Lower lobe of right lung (tissue), 2 donors: ENCODE data around the gene NCKAP1. TPM values are rescaled to one million over a fixed set of nuclear protein-coding genes. Genes with fewer than 3 reads are reported as not detected.

Experiments used
- ATAC-seq, 2 donors: fragments of 200-7000 bp; cut with Tn5 transposase; one replicate each; pipeline ENCODE4 v1.9.1; 2020 to 2022; ENCODE audit warnings: mild to moderate bottlenecking in 2 of 2, moderate library complexity in 2 of 2
- DNase-seq: peaks from one replicate; pipeline ENCODE4 v3.0.0-alpha.2; 2020
- H3K27ac ChIP-seq: fragments of 200-600 bp; one replicate; pipeline ENCODE4 v1.8.0; 2022
- H3K27me3 ChIP-seq: fragments of 200-600 bp; one replicate; pipeline ENCODE4 v1.8.0; 2022; ENCODE audit warnings: low read depth
- H3K36me3 ChIP-seq: fragments of 200-600 bp; one replicate; pipeline ENCODE4 v1.8.0; 2022; ENCODE audit warnings: mild to moderate bottlenecking
- H3K4me1 ChIP-seq: fragments of 200-600 bp; one replicate; pipeline ENCODE4 v1.8.0; 2022
- H3K4me3 ChIP-seq: fragments of 200-600 bp; one replicate; pipeline ENCODE4 v1.8.0; 2022; ENCODE audit warnings: mild to moderate bottlenecking
- H3K9me3 ChIP-seq: fragments of 200-600 bp; one replicate; pipeline ENCODE4 v1.8.0; 2022
- intact Hi-C: fragments of 100-400 bp; cut with DNase I; formaldehyde crosslinking; loops from one replicate; pipeline ENCODE4 v1.11.0; 2022
- total RNA-seq: library from RNA; stranded (reverse); fragmentation: NEBNext Ultra II Directional; extraction: Animal tissue kit (Norgen Biotek cat#: 25700); gene quantifications from one replicate; pipeline ENCODE4 v1.2.1, GENCODE V29; 2021
- TF ChIP-seq, protein P1 (sequence below): fragments of 200-600 bp; IDR thresholded peaks from one replicate; pipeline ENCODE4 v1.8.0; 2022; ENCODE audit warnings: antibody characterized with exemption, mild to moderate bottlenecking
- donor health status: DM: no; HTN: yes; CAD: no; lungs with severe emphysema.

The NCKAP1 gene
- total RNA-seq, 1 donor from 2014 or later = 96.8 TPM

GRCh38 chr2:182914852-182915251, 123.4 kb downstream of the NCKAP1 start:
- DNase-seq = no peak
- H3K9me3 ChIP-seq = no peaks in the 10 kb centered on the region
- H3K27me3 ChIP-seq = no peaks in the 10 kb centered on the region
- no peak overlapping the region for H3K4me3 ChIP-seq
- H3K4me1 ChIP-seq = no peaks in the 10 kb centered on the region
- ATAC-seq = no peak
- TF ChIP-seq, protein P1, sequence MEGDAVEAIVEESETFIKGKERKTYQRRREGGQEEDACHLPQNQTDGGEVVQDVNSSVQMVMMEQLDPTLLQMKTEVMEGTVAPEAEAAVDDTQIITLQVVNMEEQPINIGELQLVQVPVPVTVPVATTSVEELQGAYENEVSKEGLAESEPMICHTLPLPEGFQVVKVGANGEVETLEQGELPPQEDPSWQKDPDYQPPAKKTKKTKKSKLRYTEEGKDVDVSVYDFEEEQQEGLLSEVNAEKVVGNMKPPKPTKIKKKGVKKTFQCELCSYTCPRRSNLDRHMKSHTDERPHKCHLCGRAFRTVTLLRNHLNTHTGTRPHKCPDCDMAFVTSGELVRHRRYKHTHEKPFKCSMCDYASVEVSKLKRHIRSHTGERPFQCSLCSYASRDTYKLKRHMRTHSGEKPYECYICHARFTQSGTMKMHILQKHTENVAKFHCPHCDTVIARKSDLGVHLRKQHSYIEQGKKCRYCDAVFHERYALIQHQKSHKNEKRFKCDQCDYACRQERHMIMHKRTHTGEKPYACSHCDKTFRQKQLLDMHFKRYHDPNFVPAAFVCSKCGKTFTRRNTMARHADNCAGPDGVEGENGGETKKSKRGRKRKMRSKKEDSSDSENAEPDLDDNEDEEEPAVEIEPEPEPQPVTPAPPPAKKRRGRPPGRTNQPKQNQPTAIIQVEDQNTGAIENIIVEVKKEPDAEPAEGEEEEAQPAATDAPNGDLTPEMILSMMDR = no peak
- peaks cover 48% of the 10 kb centered on the region for H3K36me3 ChIP-seq
- no peak overlapping the region for H3K27ac ChIP-seq
- intact Hi-C loops = no loop called here

- Histone ChIP-seq H3K9me3 (no peaks in the 10 kb centered on the region), H3K27ac (no peak overlapping the region), H3K27me3 (no peaks in the 10 kb centered on the region), H3K36me3 (peaks cover 48% of the 10 kb centered on the region), H3K4me1 (no peaks in the 10 kb centered on the region), H3K4me3 (no peak overlapping the region)
- DNase-seq (no peak), ATAC-seq (no peak)
- intact Hi-C loops = no loop called here
- TF ChIP-seq, protein P1 = no peak
These were observed 125.2 kb downstream of the NCKAP1 start for GRCh38 chr2:182913064-182913463.

GRCh38 chr2:182912518-182912915, 125.7 kb downstream of the NCKAP1 start:
- no peaks in the 10 kb centered on the region for H3K9me3 ChIP-seq
- TF ChIP-seq, protein P1 = no peak
- H3K27me3 ChIP-seq = no peaks in the 10 kb centered on the region
- ATAC-seq (no peak), DNase-seq (no peak)
- H3K27ac ChIP-seq = no peak overlapping the region
- no peak overlapping the region for H3K4me3 ChIP-seq
- intact Hi-C loops = no loop called here
- peaks cover 44% of the 10 kb centered on the region for H3K36me3 ChIP-seq
- H3K4me1 ChIP-seq = no peaks in the 10 kb centered on the region

GRCh38 chr2:182911813-182912517, 126.3 kb downstream of the NCKAP1 start:
- Histone ChIP-seq H3K9me3 (no peaks in the 10 kb centered on the region), H3K27me3 (no peaks in the 10 kb centered on the region), H3K4me3 (no peak overlapping the region), H3K36me3 (peaks cover 45% of the 10 kb centered on the region), H3K4me1 (no peaks in the 10 kb centered on the region), H3K27ac (no peak overlapping the region)
- TF ChIP-seq, protein P1 = no peak
- DNase-seq (no peak), ATAC-seq (no peak)
- intact Hi-C loops = no loop called here

DNA sequence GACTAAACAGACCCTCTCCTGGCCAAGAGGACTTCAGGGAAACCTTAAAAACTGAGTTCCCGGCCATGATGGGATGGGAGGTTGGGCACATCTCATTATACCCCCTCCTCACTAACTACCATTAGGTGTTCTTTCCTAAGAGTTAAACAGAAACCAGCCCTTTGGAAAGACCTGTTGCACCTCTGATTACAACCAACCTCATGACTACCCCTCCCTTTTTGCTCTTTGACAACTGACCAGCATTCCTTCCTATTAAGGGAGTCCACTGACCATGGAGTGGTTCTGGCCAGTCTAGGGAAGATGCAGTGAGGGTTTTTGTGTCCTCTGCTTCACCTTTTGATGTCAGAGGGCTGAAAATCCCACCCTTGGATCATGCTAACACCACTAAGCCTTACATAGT, 127.3 kb downstream of the NCKAP1 start:
- H3K4me1 ChIP-seq = no peaks in the 10 kb centered on the region
- no peak for ATAC-seq
- H3K36me3 ChIP-seq = peaks cover 40% of the 10 kb centered on the region

More for the DNA sequence above, 127.3 kb downstream of the NCKAP1 start:
- intact Hi-C loops = no loop called here
- H3K27me3 ChIP-seq = no peaks in the 10 kb centered on the region
- TF ChIP-seq, protein P1 = no peak
- DNase-seq = no peak
- no peaks in the 10 kb centered on the region for H3K9me3 ChIP-seq
- no peak overlapping the region for H3K4me3 ChIP-seq
- no peak overlapping the region for H3K27ac ChIP-seq
